GM21723 (cell line): ENCODE data around the gene RSPH4A.
A peak's percentile ranks its signal among the peaks of the same experiment; 100 is the strongest.
"Not testable (repeated sequence)": the region's sequence is repeated elsewhere in the genome, so short reads cannot be mapped to it uniquely, and the experiment has no call there.

ENCODE experiments used
- ATAC-seq: cut with Tn5 transposase; IDR thresholded peaks from one replicate; pipeline ENCODE4 v1.9.1; 2021; ENCODE audit warnings: mild to moderate bottlenecking, moderate library complexity; ENCODE audit not compliant: unreplicated experiment

The RSPH4A gene

GRCh38 chr6:116615937-116616736 lies at the start of gene RSPH4A:
TSS of gene RSPH4A (plus strand) at chr6:116616479. CDS start at chr6:116616624, 145 bp downstream.
- ATAC-seq: peak; percentile 100

GRCh38 chr6:116568111-116568510 lies 48.2 kb upstream of the RSPH4A start:
- no peak for ATAC-seq

- ATAC-seq: no peak
These were observed 47.2 kb upstream of the RSPH4A start for GRCh38 chr6:116568821-116569755.

- ATAC-seq: peak; percentile 97
These were observed 45.2 kb upstream of the RSPH4A start, which contains the start of gene RWDD1 for GRCh38 chr6:116570856-116571682. TSS of gene RWDD1 (plus strand) at chr6:116571504. CDS start at chr6:116571583, 79 bp downstream.

- ATAC-seq: no peak
These were observed 44.6 kb upstream of the RSPH4A start for GRCh38 chr6:116571683-116572000.

GRCh38 chr6:116572162-116572561 lies 44.1 kb upstream of the RSPH4A start:
- no peak for ATAC-seq

GRCh38 chr6:116575227-116575626 lies 41.1 kb upstream of the RSPH4A start:
- no peak for ATAC-seq

- no peak for ATAC-seq
These were observed 38.8 kb upstream of the RSPH4A start for GRCh38 chr6:116577486-116577885.

- no peak for ATAC-seq
These were observed 37.9 kb upstream of the RSPH4A start for GRCh38 chr6:116578335-116578734.

- no peak for ATAC-seq
These were observed 37.1 kb upstream of the RSPH4A start for GRCh38 chr6:116579143-116579542.

GRCh38 chr6:116580198-116580597 lies 36.1 kb upstream of the RSPH4A start:
- ATAC-seq: no peak

- ATAC-seq: no peak
These were observed 30.0 kb upstream of the RSPH4A start for GRCh38 chr6:116586276-116586675.

- no peak for ATAC-seq
These were observed 29.5 kb upstream of the RSPH4A start for GRCh38 chr6:116586738-116587137.

GRCh38 chr6:116595247-116595646 lies 21.0 kb upstream of the RSPH4A start:
- no peak for ATAC-seq

GRCh38 chr6:116596815-116597214 lies 19.5 kb upstream of the RSPH4A start:
- no peak for ATAC-seq

GRCh38 chr6:116603916-116604315 lies 12.4 kb upstream of the RSPH4A start:
- not testable (repeated sequence) for ATAC-seq

GRCh38 chr6:116604868-116605267 lies 11.4 kb upstream of the RSPH4A start:
- ATAC-seq: not testable (repeated sequence)

GRCh38 chr6:116605935-116606334 lies 10.3 kb upstream of the RSPH4A start:
- ATAC-seq: no peak

GRCh38 chr6:116611056-116611455 lies 5.2 kb upstream of the RSPH4A start:
- ATAC-seq: no peak

- ATAC-seq: peak; percentile 36
These were observed 416 bp downstream of the RSPH4A start for GRCh38 chr6:116616737-116617053.
